Measurements from ENCODE around the gene SOX18. TPM values are rescaled to one million over a fixed set of nuclear protein-coding genes. Genes with fewer than 3 reads are reported as not detected.

Gene SOX18
- total and polyA plus RNA-seq, 2 of the 8 experiments (the other 6 are each of a cell fraction or from before 2014, with no cell fraction given) = 0.09 TPM; not detected in 1

- TF ChIP-seq, protein P1, sequence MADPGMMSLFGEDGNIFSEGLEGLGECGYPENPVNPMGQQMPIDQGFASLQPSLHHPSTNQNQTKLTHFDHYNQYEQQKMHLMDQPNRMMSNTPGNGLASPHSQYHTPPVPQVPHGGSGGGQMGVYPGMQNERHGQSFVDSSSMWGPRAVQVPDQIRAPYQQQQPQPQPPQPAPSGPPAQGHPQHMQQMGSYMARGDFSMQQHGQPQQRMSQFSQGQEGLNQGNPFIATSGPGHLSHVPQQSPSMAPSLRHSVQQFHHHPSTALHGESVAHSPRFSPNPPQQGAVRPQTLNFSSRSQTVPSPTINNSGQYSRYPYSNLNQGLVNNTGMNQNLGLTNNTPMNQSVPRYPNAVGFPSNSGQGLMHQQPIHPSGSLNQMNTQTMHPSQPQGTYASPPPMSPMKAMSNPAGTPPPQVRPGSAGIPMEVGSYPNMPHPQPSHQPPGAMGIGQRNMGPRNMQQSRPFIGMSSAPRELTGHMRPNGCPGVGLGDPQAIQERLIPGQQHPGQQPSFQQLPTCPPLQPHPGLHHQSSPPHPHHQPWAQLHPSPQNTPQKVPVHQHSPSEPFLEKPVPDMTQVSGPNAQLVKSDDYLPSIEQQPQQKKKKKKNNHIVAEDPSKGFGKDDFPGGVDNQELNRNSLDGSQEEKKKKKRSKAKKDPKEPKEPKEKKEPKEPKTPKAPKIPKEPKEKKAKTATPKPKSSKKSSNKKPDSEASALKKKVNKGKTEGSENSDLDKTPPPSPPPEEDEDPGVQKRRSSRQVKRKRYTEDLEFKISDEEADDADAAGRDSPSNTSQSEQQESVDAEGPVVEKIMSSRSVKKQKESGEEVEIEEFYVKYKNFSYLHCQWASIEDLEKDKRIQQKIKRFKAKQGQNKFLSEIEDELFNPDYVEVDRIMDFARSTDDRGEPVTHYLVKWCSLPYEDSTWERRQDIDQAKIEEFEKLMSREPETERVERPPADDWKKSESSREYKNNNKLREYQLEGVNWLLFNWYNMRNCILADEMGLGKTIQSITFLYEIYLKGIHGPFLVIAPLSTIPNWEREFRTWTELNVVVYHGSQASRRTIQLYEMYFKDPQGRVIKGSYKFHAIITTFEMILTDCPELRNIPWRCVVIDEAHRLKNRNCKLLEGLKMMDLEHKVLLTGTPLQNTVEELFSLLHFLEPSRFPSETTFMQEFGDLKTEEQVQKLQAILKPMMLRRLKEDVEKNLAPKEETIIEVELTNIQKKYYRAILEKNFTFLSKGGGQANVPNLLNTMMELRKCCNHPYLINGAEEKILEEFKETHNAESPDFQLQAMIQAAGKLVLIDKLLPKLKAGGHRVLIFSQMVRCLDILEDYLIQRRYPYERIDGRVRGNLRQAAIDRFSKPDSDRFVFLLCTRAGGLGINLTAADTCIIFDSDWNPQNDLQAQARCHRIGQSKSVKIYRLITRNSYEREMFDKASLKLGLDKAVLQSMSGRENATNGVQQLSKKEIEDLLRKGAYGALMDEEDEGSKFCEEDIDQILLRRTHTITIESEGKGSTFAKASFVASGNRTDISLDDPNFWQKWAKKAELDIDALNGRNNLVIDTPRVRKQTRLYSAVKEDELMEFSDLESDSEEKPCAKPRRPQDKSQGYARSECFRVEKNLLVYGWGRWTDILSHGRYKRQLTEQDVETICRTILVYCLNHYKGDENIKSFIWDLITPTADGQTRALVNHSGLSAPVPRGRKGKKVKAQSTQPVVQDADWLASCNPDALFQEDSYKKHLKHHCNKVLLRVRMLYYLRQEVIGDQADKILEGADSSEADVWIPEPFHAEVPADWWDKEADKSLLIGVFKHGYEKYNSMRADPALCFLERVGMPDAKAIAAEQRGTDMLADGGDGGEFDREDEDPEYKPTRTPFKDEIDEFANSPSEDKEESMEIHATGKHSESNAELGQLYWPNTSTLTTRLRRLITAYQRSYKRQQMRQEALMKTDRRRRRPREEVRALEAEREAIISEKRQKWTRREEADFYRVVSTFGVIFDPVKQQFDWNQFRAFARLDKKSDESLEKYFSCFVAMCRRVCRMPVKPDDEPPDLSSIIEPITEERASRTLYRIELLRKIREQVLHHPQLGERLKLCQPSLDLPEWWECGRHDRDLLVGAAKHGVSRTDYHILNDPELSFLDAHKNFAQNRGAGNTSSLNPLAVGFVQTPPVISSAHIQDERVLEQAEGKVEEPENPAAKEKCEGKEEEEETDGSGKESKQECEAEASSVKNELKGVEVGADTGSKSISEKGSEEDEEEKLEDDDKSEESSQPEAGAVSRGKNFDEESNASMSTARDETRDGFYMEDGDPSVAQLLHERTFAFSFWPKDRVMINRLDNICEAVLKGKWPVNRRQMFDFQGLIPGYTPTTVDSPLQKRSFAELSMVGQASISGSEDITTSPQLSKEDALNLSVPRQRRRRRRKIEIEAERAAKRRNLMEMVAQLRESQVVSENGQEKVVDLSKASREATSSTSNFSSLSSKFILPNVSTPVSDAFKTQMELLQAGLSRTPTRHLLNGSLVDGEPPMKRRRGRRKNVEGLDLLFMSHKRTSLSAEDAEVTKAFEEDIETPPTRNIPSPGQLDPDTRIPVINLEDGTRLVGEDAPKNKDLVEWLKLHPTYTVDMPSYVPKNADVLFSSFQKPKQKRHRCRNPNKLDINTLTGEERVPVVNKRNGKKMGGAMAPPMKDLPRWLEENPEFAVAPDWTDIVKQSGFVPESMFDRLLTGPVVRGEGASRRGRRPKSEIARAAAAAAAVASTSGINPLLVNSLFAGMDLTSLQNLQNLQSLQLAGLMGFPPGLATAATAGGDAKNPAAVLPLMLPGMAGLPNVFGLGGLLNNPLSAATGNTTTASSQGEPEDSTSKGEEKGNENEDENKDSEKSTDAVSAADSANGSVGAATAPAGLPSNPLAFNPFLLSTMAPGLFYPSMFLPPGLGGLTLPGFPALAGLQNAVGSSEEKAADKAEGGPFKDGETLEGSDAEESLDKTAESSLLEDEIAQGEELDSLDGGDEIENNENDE (IDR thresholded peaks at IDR 0.05; ENCODE audit: insufficient replicate concordance, low read length) = no peak
- TF ChIP-seq NRF1 (IDR thresholded peaks at IDR 0.05; ENCODE audit: low read depth, low read length) (no peak), SP4 (IDR thresholded peaks at IDR 0.05; ENCODE audit: low read length) (no peak), SIN3A (conservative IDR thresholded peaks at IDR 0.05 in 1 of 2, IDR thresholded peaks at IDR 0.05 in 1 of 2; ENCODE audit: low read depth in 1 of 2, low read length in 2 of 2) (peak; percentile 56 to 86; a peak in 2 of 4 replicates)
- TF ChIP-seq, protein P2, sequence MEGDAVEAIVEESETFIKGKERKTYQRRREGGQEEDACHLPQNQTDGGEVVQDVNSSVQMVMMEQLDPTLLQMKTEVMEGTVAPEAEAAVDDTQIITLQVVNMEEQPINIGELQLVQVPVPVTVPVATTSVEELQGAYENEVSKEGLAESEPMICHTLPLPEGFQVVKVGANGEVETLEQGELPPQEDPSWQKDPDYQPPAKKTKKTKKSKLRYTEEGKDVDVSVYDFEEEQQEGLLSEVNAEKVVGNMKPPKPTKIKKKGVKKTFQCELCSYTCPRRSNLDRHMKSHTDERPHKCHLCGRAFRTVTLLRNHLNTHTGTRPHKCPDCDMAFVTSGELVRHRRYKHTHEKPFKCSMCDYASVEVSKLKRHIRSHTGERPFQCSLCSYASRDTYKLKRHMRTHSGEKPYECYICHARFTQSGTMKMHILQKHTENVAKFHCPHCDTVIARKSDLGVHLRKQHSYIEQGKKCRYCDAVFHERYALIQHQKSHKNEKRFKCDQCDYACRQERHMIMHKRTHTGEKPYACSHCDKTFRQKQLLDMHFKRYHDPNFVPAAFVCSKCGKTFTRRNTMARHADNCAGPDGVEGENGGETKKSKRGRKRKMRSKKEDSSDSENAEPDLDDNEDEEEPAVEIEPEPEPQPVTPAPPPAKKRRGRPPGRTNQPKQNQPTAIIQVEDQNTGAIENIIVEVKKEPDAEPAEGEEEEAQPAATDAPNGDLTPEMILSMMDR (IDR thresholded peaks at IDR 0.05; ENCODE audit: control extremely low read depth in 1 of 3, insufficient read depth in 1 of 3, low read depth in 1 of 3, low read length in 3 of 3) = peak; percentile 53 to 67 (median 64)
Observed at GRCh38 chr20:64053841-64054661, 4.6 kb upstream of the SOX18 start (continued).

Measured in H1 (cell line).